WI38 (cell line): ENCODE data around the gene ZNF284.

Experiments
- H3K4me3 ChIP-seq: 2 replicates; pipeline ENCODE4 v1.5.1; 2011; ENCODE audit warnings: low read depth, mild to moderate bottlenecking, control low read depth, low read length
- TF ChIP-seq, protein P1 (sequence below): IDR thresholded peaks from 2 replicates; pipeline ENCODE4 v1.5.1; 2012; ENCODE audit warnings: low read depth, mild to moderate bottlenecking, control low read depth, low read length

Gene ZNF284

DNA sequence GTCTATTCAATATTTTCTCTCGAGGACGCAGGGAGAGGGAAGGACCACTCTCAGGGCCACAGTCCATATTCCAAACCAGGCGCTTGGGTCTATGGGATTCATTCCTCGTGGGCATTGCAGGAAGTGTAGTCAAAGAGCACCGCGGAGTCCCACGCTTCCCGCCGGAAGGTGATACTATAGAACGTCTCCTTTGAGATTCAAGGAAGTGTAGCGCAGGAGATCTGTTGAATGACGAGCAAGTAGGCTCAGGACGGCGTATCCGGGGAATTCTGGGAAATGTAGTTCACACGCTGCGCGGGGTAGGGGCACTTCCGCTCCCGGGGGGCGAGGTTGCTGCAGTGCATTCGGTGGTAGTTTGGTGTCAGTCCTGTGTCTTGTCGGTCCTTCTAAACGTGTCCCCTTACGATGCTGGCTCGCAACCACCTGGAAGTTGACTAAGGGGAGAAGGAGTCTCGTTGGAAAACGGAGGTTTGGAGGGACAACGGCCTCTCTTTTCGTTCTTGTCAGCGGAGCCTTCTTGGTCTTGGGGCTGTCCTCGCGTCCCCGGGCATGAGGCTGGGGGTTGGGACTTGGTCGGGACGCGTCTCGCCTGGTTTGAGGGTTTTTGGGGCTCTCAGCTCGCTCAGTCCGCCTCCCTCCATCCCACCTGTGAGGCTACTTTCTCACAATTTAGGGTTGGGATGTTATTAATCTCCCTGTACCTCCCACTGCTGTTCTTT is at the start of gene ZNF284:
ZNF284 (plus strand) TSS at position 336 of the 719 bp plus-strand sequence. CDS start 4,231 bp downstream, outside the sequence.
- H3K4me3 ChIP-seq = peak within 1 kb of the TSS; percentile 68
- TF ChIP-seq, protein P1, sequence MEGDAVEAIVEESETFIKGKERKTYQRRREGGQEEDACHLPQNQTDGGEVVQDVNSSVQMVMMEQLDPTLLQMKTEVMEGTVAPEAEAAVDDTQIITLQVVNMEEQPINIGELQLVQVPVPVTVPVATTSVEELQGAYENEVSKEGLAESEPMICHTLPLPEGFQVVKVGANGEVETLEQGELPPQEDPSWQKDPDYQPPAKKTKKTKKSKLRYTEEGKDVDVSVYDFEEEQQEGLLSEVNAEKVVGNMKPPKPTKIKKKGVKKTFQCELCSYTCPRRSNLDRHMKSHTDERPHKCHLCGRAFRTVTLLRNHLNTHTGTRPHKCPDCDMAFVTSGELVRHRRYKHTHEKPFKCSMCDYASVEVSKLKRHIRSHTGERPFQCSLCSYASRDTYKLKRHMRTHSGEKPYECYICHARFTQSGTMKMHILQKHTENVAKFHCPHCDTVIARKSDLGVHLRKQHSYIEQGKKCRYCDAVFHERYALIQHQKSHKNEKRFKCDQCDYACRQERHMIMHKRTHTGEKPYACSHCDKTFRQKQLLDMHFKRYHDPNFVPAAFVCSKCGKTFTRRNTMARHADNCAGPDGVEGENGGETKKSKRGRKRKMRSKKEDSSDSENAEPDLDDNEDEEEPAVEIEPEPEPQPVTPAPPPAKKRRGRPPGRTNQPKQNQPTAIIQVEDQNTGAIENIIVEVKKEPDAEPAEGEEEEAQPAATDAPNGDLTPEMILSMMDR = no peak

GRCh38 chr19:44024900-44025216 is 47.1 kb upstream of the ZNF284 start:
- H3K4me3 ChIP-seq = peak overlapping the region; percentile 97
- TF ChIP-seq, protein P1 = no peak

DNA sequence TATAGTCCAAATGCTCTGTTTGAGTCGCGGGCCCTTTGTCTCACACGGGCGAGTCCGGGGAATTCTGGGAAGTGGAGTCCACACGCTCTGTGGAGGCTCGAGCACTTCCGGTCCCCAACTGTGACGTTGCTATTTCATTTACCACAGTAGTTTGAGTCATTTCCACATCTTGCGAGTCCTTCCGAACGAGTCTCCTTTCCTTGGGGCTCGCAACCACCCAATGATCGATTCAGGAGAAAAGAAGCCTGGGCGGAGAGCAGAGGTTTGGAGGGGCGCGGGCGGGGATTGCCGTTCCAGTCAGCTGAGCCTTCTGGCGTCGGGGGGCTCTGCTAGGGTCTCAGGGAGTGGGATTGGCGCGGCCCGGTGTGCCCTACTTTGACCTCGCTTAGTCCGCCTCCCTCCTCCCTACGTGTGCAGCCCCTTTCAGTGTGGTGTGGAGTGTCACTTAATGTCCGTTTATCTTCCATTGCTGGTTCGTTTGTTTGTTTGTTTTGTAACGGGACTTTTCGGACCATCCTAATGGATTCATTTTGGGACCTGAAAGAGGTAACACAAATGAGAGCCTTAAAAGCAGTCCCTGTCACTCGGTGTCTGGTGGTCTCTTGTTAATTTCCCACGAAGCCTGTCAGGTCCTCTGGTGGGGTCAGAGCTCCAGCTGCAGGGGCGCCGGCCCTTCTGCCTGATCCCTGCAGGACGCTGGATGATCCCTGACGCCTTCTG is 46.6 kb upstream of the ZNF284 start, which contains the start of gene ZNF222:
ZNF222 (plus strand) TSS at position 163 of the 720 bp plus-strand sequence; CDS start at position 221, 58 bp downstream.
- peak within 1 kb of the TSS; percentile 97 for H3K4me3 ChIP-seq
- TF ChIP-seq, protein P1 = no peak

DNA sequence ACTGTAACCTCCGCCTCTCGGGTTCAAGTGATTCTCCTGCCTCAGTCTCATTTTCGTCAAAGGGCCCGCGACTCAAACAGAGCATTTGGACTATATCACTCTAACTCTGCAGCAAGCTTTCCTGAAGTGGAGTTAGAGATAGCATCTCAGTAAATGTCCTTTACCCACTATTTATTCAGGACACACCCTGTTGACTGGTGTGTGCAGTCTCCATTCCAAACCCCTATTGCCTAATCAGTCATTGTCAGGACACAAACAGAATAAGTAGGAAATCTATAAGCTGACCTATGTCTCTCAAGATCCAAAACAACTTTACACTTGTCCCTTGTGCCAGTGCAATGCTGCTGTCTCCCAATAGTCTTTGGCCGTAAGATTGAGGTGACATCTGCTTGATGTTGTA is 45.3 kb upstream of the ZNF284 start:
- no peak overlapping the region for H3K4me3 ChIP-seq
- TF ChIP-seq, protein P1 = no peak

- TF ChIP-seq, protein P1 = no peak
- no peak overlapping the region for H3K4me3 ChIP-seq
Observed at GRCh38 chr19:44032001-44032610, 39.9 kb upstream of the ZNF284 start.

- TF ChIP-seq, protein P1 = no peak
- no peak overlapping the region for H3K4me3 ChIP-seq
Observed at GRCh38 chr19:44042147-44042546, 29.8 kb upstream of the ZNF284 start.
